Brain microvascular endothelial cell (primary cell): ENCODE measurements around the gene PLD5.

Experiments used
- DNase-seq: peaks from one replicate; pipeline ENCODE4 v3.0.0-alpha.2; 2020
- H3K27ac ChIP-seq: fragments of 250-450 bp; sonication (Bioruptor Pico); 2 replicates; pipeline ENCODE4 v1.5.1; 2020; ENCODE audit warnings: mild to moderate bottlenecking, moderate library complexity
- H3K27me3 ChIP-seq: fragments of 250-450 bp; sonication (Bioruptor Pico); replicated peaks from 2 replicates; pipeline ENCODE4 v1.5.1; 2020; ENCODE audit warnings: mild to moderate bottlenecking
- H3K36me3 ChIP-seq: fragments of 250-450 bp; sonication (Bioruptor Pico); replicated peaks from 2 replicates; pipeline ENCODE4 v1.5.1; 2020; ENCODE audit warnings: mild to moderate bottlenecking
- H3K4me3 ChIP-seq: 2 replicates; pipeline ENCODE4 v1.5.1; 2011; ENCODE audit warnings: low read depth, mild to moderate bottlenecking, control low read depth, low read length, moderate library complexity
- in situ Hi-C: cut with HindIII; loops from 2 replicates; pipeline ENCODE4 v1.10.0; 2017; ENCODE audit warnings: low sequenced_read_pairs, low pct_ligation_motif_present
- TF ChIP-seq, protein P1 (sequence below): IDR thresholded peaks from 2 replicates; pipeline ENCODE4 v1.5.1; 2011; ENCODE audit warnings: low read depth, mild to moderate bottlenecking, moderate library complexity, low read length, control low read depth, inconsistent platforms; ENCODE audit errors: missing control alignments

Gene PLD5

DNA sequence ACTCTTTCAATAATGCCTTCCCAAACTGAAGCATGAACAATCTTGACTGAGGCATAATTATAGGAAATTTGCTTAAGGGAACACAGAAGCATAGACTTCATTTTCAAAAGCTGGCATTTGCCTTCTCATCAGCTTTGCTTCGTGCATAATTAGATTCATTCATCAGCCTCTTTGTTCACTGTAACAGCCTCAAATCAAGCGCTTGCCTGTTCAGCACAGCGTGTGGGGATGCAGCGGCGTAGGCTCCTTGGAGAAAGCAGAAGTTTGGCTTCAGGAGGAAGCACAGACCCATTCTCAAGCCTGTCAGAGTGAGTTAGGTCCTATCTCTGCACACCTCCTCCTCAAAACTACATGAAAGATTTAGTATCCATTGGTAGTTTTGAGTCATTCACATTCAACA lies 279.2 kb downstream of the PLD5 start:
- DNase-seq, result no peak
- in situ Hi-C loops, result no loop called here
- H3K36me3 ChIP-seq, result no peaks in the 10 kb centered on the region
- no peak overlapping the region for H3K27ac ChIP-seq
- no peak overlapping the region for H3K4me3 ChIP-seq
- H3K27me3 ChIP-seq, result no peaks in the 10 kb centered on the region
- TF ChIP-seq, protein P1, sequence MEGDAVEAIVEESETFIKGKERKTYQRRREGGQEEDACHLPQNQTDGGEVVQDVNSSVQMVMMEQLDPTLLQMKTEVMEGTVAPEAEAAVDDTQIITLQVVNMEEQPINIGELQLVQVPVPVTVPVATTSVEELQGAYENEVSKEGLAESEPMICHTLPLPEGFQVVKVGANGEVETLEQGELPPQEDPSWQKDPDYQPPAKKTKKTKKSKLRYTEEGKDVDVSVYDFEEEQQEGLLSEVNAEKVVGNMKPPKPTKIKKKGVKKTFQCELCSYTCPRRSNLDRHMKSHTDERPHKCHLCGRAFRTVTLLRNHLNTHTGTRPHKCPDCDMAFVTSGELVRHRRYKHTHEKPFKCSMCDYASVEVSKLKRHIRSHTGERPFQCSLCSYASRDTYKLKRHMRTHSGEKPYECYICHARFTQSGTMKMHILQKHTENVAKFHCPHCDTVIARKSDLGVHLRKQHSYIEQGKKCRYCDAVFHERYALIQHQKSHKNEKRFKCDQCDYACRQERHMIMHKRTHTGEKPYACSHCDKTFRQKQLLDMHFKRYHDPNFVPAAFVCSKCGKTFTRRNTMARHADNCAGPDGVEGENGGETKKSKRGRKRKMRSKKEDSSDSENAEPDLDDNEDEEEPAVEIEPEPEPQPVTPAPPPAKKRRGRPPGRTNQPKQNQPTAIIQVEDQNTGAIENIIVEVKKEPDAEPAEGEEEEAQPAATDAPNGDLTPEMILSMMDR, result no peak

DNA sequence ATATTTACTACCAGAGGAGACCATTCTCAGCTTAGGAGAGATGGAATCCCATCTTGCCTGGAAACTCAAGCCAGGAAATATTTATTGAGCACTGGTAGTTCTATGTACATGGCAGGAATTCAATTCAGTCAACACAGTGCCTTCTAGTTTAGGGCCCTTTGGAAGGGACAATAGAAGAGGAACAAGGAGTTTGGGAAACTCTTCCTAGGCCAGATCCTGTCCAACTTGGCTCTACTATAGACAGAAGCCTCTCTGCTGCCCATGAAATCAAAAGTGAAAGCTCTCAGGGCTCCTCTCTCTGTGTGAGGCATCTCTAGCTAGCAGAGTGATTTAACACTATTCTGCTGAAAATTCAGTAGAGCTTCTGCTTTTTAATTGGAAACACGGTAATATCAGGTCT lies 281.0 kb downstream of the PLD5 start:
- no peak for DNase-seq
- TF ChIP-seq, protein P1, result no peak

DNA sequence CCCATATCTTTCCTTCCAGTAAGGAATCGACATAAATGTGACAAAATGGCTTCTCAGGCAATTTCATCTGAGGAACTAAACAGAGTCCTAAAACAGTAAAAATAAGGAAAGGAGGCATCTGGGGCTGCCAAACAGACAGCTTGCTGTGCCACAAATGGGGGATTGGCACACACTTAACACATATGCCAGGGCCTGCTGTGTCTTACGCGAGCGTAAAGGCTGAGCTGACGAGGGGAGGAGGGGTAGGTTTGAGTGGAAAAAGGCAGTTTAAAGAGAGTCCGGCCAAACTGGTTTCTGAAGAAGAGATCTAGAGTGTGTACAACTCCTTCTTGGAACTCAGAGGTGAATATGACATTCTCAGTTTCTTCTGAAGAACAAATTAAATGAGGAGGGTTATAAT lies 281.5 kb downstream of the PLD5 start:
- no peaks in the 10 kb centered on the region for H3K36me3 ChIP-seq
- H3K27me3 ChIP-seq, result no peaks in the 10 kb centered on the region
- in situ Hi-C loops, result no loop called here
- no peak overlapping the region for H3K27ac ChIP-seq
- DNase-seq, result no peak
- TF ChIP-seq, protein P1, result no peak
- H3K4me3 ChIP-seq, result no peak overlapping the region

More for the DNA sequence above, 281.0 kb downstream of the PLD5 start:
- Histone ChIP-seq H3K27ac (no peak overlapping the region), H3K27me3 (no peaks in the 10 kb centered on the region), H3K4me3 (no peak overlapping the region), H3K36me3 (no peaks in the 10 kb centered on the region)
- in situ Hi-C loops, result no loop called here

DNA sequence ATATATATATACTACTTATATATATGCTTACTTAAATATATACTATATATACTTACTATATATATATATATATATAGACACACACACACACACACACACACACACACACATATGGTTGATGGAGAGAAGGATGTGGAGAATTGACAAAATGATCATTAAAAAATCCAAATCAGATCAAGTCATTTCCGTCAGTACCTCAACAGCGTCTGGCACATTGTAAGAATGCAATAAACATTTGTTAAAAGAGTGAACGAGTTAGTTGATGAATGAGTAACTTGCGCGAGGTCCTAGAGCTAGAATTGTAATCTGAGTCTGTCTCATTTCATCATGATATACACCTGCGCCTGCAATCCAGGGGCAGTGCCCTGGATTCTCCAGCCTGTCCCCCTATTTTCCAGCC lies 282.6 kb downstream of the PLD5 start:
- in situ Hi-C loops, result no loop called here
- TF ChIP-seq, protein P1, result no peak

DNA sequence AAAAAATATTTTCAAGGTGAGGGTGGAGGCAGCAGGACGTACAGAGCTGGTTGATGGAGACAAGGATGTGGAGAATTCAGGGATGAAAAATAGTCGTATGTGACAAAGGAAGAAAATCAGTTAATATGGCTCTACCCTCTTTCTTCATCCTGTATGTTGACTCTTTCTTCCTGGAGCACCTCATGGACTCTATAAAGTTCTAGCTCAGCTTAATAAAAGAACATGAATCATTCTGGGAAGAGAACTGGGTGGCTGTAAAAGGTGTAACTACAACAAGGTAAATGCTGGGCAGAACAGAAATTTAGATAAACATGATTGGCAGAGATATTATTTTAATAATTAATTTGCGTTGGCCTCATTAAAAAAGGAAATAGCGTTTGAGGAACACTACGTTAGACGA lies 283.8 kb downstream of the PLD5 start:
- TF ChIP-seq, protein P1, result no peak
- Histone ChIP-seq H3K36me3 (no peaks in the 10 kb centered on the region), H3K4me3 (no peak overlapping the region), H3K27me3 (no peaks in the 10 kb centered on the region), H3K27ac (no peak overlapping the region)
- no peak for DNase-seq
- in situ Hi-C loops, result no loop called here

More for the DNA sequence above, 282.6 kb downstream of the PLD5 start:
- Histone ChIP-seq H3K27ac (no peak overlapping the region), H3K4me3 (no peak overlapping the region), H3K27me3 (no peaks in the 10 kb centered on the region), H3K36me3 (no peaks in the 10 kb centered on the region)
- DNase-seq, result no peak

DNA sequence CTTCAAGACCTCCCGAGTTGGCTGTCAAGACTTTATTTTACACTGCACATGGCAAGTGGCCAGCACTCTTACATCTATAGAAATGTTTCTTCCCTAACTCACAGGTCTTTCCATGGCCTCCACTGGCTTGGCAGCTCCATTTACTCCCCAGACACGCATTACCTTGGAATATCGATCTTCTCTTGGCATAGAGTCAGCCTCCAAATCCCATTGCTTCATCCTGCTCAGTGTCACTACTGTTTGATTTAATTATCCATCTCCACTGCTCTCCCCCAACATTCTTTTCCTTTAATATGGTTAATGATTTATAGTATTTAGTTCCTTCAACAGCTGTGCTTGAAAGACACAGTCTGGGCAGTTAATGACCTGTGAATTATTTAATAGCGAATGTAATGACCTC lies 284.4 kb downstream of the PLD5 start:
- Histone ChIP-seq H3K27ac (no peak overlapping the region), H3K27me3 (no peaks in the 10 kb centered on the region), H3K4me3 (no peak overlapping the region), H3K36me3 (no peaks in the 10 kb centered on the region)
- TF ChIP-seq, protein P1, result no peak
- DNase-seq, result no peak
- in situ Hi-C loops, result no loop called here
